ENCODE measurements around the gene KCNAB1. TPM values are rescaled to one million over a fixed set of nuclear protein-coding genes. Genes with fewer than 3 reads are reported as not detected.

KCNAB1 gene
- total and polyA plus RNA-seq, 2 donors (not counting 3 experiments of a cell fraction or from before 2014, with no cell fraction given) = 0.21 TPM; not detected in 1

DNA sequence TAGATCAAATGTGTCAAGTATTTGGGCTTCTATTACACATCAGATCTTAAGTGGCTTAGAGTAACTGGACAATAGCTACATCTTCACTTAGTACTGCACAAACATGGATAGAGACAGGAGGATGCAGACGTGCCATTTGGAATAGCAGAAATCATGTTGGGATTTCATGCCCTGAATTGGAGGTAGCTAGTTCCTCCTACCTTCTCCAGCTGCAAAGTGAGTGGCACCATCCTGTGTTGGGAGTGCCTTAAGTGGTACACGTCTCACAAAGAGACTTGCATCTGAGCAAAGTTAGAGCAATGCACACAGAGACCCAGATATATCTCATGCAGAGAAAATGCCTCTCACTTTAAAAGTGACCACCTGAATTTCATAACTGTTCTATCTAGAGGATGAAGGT is 298.1 kb downstream of the KCNAB1 start:
- Histone ChIP-seq H3K4me2 (ENCODE audit: insufficient read depth, low read length) (no peak overlapping the region), H3K9me1 (replicated peaks; ENCODE audit: control insufficient read depth, extremely low read depth, insufficient read depth, low read length) (no peaks in the 10 kb centered on the region), H3K4me1 (ENCODE audit: control insufficient read depth, extremely low read depth, insufficient read depth, low read length) (no peaks in the 10 kb centered on the region), H3K9me3 (replicated peaks; ENCODE audit: control insufficient read depth, insufficient read depth, low read length) (no peaks in the 10 kb centered on the region), H3K9ac (replicated peaks; ENCODE audit: extremely low read depth, insufficient read depth, low read length) (no peak overlapping the region), H3K36me3 (ENCODE audit: control insufficient read depth in 2 of 2, extremely low read depth in 1 of 2, insufficient read depth in 2 of 2, low read length in 2 of 2) (no peaks in the 10 kb centered on the region), H3K27ac (ENCODE audit: insufficient read depth, low read depth, low read length) (no peak overlapping the region), H3K79me2 (ENCODE audit: control insufficient read depth, insufficient read depth, low read length) (no peaks in the 10 kb centered on the region), H3K27me3 (ENCODE audit: control insufficient read depth in 2 of 2, insufficient read depth in 2 of 2, low read length in 2 of 2) (no peaks in the 10 kb centered on the region), H3K4me3 (replicated peaks in 1 of 3; ENCODE audit: insufficient read depth in 1 of 3, low read depth in 1 of 3, low read length in 3 of 3) (no peak overlapping the region), H2AFZ (ENCODE audit: low read depth, low read length) (no peak overlapping the region), H4K20me1 (replicated peaks; ENCODE audit: control insufficient read depth, extremely low read depth, insufficient read depth, low read length) (no peaks in the 10 kb centered on the region)
- dilution Hi-C loops (cut with MboI; ENCODE audit: extremely low pct_ligation_motif_present, low sequenced_read_pairs) = no loop called here
- DNase-seq (ENCODE audit: low read depth, low spot score) (no peak), FAIRE-seq (no peak)
- TF ChIP-seq FOS (IDR thresholded peaks at IDR 0.05; ENCODE audit: borderline replicate concordance, insufficient read depth, low read length) (no peak), GATA2 (IDR thresholded peaks at IDR 0.05; ENCODE audit: insufficient read depth, insufficient read length, low read depth, low read length) (no peak), JUN (IDR thresholded peaks at IDR 0.05; ENCODE audit: borderline replicate concordance, insufficient read depth, insufficient read length, low read depth) (no peak), POLR2A (IDR thresholded peaks at IDR 0.05; ENCODE audit: low read depth, low read length) (no peak), EZH2 (IDR thresholded peaks at IDR 0.05; ENCODE audit: borderline replicate concordance, low read depth, low read length, severe bottlenecking) (no peak), POLR2AphosphoS5 (IDR thresholded peaks at IDR 0.05; ENCODE audit: insufficient read depth, low read depth, low read length) (no peak), CTCF (IDR thresholded peaks at IDR 0.05; ENCODE audit: extremely low read depth in 1 of 2, insufficient read depth in 1 of 2, low read depth in 1 of 2, low read length in 2 of 2) (no peak), MYC (IDR thresholded peaks at IDR 0.05; ENCODE audit: low read depth, low read length) (no peak), MAX (IDR thresholded peaks at IDR 0.05; ENCODE audit: insufficient read depth, insufficient read length) (no peak)
- intact Hi-C loops (cut with micrococcal nuclease) = no loop called here
- ChIA-PET CTCF (interaction anchor here (0.9 to 2.1 kb wide), 6 partner anchors 8 to 268 kb away, joined by 3 to 10 read pairs (median 4); no protein-coding TSS in a partner anchor), POLR2A (no interaction called here)
- no TSS peak for BruUV-seq (replicated peaks)

Measured in endothelial cell of umbilical vein (primary cell).